Limb (tissue), 2 donors: ENCODE data around the gene AMFR.

ENCODE experiments used
- DNase-seq, 2 donors: peaks; one replicate each; pipeline ENCODE4 v3.0.0-alpha.2; 2016; ENCODE audit errors: extremely low spot score in 2 of 2

AMFR gene

GRCh38 chr16:56425439-56425832 lies at the start of gene AMFR:
AMFR (minus strand) TSS chr16:56425545; CDS start chr16:56425327, 218 bp downstream.
- peak; percentile 74 to 77 for DNase-seq

GRCh38 chr16:56470666-56471065 lies 45.3 kb upstream of the AMFR start:
- DNase-seq: no peak

GRCh38 chr16:56470232-56470631 lies 44.9 kb upstream of the AMFR start:
- DNase-seq: no peak

- no peak for DNase-seq
Measured at GRCh38 chr16:56469748-56470147, 44.4 kb upstream of the AMFR start.

- no peak for DNase-seq
Measured at GRCh38 chr16:56468800-56469199, 43.5 kb upstream of the AMFR start.

- no peak for DNase-seq
Measured at GRCh38 chr16:56466344-56466743, 41.0 kb upstream of the AMFR start.

- no peak for DNase-seq
Measured at GRCh38 chr16:56463153-56463552, 37.8 kb upstream of the AMFR start.

- DNase-seq: no peak
Measured at GRCh38 chr16:56462064-56462796, 36.9 kb upstream of the AMFR start.

- no peak for DNase-seq
Measured at GRCh38 chr16:56460101-56460500, 34.8 kb upstream of the AMFR start.

GRCh38 chr16:56457927-56458470 lies 32.7 kb upstream of the AMFR start:
- no peak for DNase-seq

GRCh38 chr16:56451753-56452689 lies 26.7 kb upstream of the AMFR start:
- DNase-seq: peak in 1 of 2 donors; percentile 36

- DNase-seq: peak; percentile 91 to 99
Measured at GRCh38 chr16:56450986-56451752, 25.8 kb upstream of the AMFR start, which contains the start of the genes NUDT21 and OGFOD1. NUDT21 (minus strand) TSS chr16:56451332; CDS start chr16:56451202, 130 bp downstream. OGFOD1 (plus strand) TSS chr16:56451554; CDS start chr16:56451613, 59 bp downstream.

GRCh38 chr16:56450275-56450985 lies 25.1 kb upstream of the AMFR start:
- DNase-seq: no peak

- DNase-seq: no peak
Measured at GRCh38 chr16:56448005-56448404, 22.7 kb upstream of the AMFR start.

- DNase-seq: no peak
Measured at GRCh38 chr16:56447286-56447685, 21.9 kb upstream of the AMFR start.

- DNase-seq: no peak
Measured at GRCh38 chr16:56438038-56438437, 12.7 kb upstream of the AMFR start.

GRCh38 chr16:56436258-56436657 lies 10.9 kb upstream of the AMFR start:
- no peak for DNase-seq

GRCh38 chr16:56428091-56428490 lies 2.7 kb upstream of the AMFR start:
- DNase-seq: no peak

- DNase-seq: no peak
Measured at GRCh38 chr16:56426585-56426984, 1.2 kb upstream of the AMFR start.

GRCh38 chr16:56424791-56425438 lies 430 bp downstream of the AMFR start:
- peak; percentile 4 to 77 for DNase-seq
